Neutrophil (primary cell): Measurements from ENCODE around the gene TMEM169.
"Not testable (repeated sequence)": the region's sequence is repeated elsewhere in the genome, so short reads cannot be mapped to it uniquely, and the experiment has no call there.

ENCODE experiments used
- H3K27ac ChIP-seq: fragments of 200-600 bp; sonication (generic); 2 replicates; pipeline ENCODE4 v1.5.1; 2016; ENCODE audit warnings: mild to moderate bottlenecking, moderate library complexity
- H3K27me3 ChIP-seq: fragments of 200-600 bp; sonication (generic); 2 replicates; pipeline ENCODE4 v1.6.0; 2016; ENCODE audit warnings: mild to moderate bottlenecking
- H3K36me3 ChIP-seq: fragments of 200-600 bp; sonication (generic); 2 replicates; pipeline ENCODE4 v1.5.1; 2017
- H3K4me1 ChIP-seq, 2 experiments: fragments of 200-600 bp in 1 of 2; sonication (generic) in 1 of 2; 1 replicate in 1 of 2; 2 replicates in 1 of 2; pipeline versions ENCODE4 v1.5.1 to v1.6.1; 2013 to 2016; ENCODE audit warnings: low read depth in 1 of 2, low read length in 1 of 2, mild to moderate bottlenecking in 1 of 2, moderate library complexity in 1 of 2; ENCODE audit not compliant: control insufficient read depth in 1 of 2, insufficient read depth in 1 of 2
- H3K4me3 ChIP-seq, 2 experiments: fragments of 200-600 bp in 1 of 2; sonication (generic) in 1 of 2; 1 replicate in 1 of 2; 2 replicates in 1 of 2; pipeline ENCODE4 v1.5.1; 2013 to 2016; ENCODE audit warnings: low read depth in 1 of 2, low read length in 1 of 2, mild to moderate bottlenecking in 1 of 2, moderate library complexity in 1 of 2
- H3K9me3 ChIP-seq: fragments of 200-600 bp; sonication (generic); 2 replicates; pipeline ENCODE4 v1.5.1; 2016
- CTCF ChIP-seq: fragments of 200-600 bp; sonication (generic); IDR thresholded peaks from 2 replicates; pipeline ENCODE4 v1.5.1; 2016; ENCODE audit warnings: antibody characterized with exemption

Gene TMEM169

GRCh38 chr2:216075510-216076485, 5.9 kb upstream of the TMEM169 start:
- Histone ChIP-seq H3K27ac (no peak overlapping the region), H3K27me3 (no peaks in the 10 kb centered on the region), H3K4me3 (no peak overlapping the region), H3K36me3 (peaks cover 9% of the 10 kb centered on the region), H3K4me1 (peaks cover 35 to 47% of the 10 kb centered on the region in 2 experiments), H3K9me3 (no peaks in the 10 kb centered on the region)
- TF ChIP-seq CTCF: no peak

- H3K4me3 ChIP-seq: peak overlapping the region in 1 of 2 experiments; percentile 1
- H3K4me1 ChIP-seq: peaks cover 55 to 68% of the 10 kb centered on the region in 2 experiments
- no peaks in the 10 kb centered on the region for H3K27me3 ChIP-seq
- H3K27ac ChIP-seq: peak overlapping the region; percentile 55
- H3K9me3 ChIP-seq: no peaks in the 10 kb centered on the region
- TF ChIP-seq CTCF: no peak
- H3K36me3 ChIP-seq: peaks cover 1% of the 10 kb centered on the region
Measured at GRCh38 chr2:216078776-216079175, 2.9 kb upstream of the TMEM169 start.

GRCh38 chr2:216080048-216080447, 1.7 kb upstream of the TMEM169 start:
- not testable (repeated sequence) for H3K27ac ChIP-seq
- Histone ChIP-seq H3K4me1 (peaks cover 48 to 59% of the 10 kb centered on the region in 2 experiments), H3K4me3 (peak overlapping the region in 1 of 2 experiments; percentile 83)

GRCh38 chr2:216081012-216081411, 707 bp upstream of the TMEM169 start:
- no peak for TF ChIP-seq CTCF
- no peaks in the 10 kb centered on the region for H3K36me3 ChIP-seq
- no peaks in the 10 kb centered on the region for H3K9me3 ChIP-seq
- H3K4me3 ChIP-seq: peak overlapping the region; percentile 83 to 91
- H3K4me1 ChIP-seq: peaks cover 48 to 58% of the 10 kb centered on the region in 2 experiments
- H3K27me3 ChIP-seq: no peaks in the 10 kb centered on the region
- H3K27ac ChIP-seq: peak overlapping the region; percentile 81

More at GRCh38 chr2:216080048-216080447, 1.7 kb upstream of the TMEM169 start:
- not testable (repeated sequence) for H3K36me3 ChIP-seq, H3K9me3 ChIP-seq, H3K27me3 ChIP-seq

- Histone ChIP-seq H3K27me3 (no peaks in the 10 kb centered on the region), H3K4me1 (peaks cover 48 to 56% of the 10 kb centered on the region in 2 experiments), H3K4me3 (peak overlapping the region; percentile 83 to 91), H3K27ac (peak overlapping the region; percentile 81), H3K36me3 (no peaks in the 10 kb centered on the region), H3K9me3 (no peaks in the 10 kb centered on the region)
- TF ChIP-seq CTCF: no peak
Measured at GRCh38 chr2:216082117-216082711, 495 bp downstream of the TMEM169 start.

GRCh38 chr2:216082805-216083204, 1.1 kb downstream of the TMEM169 start:
- H3K4me3 ChIP-seq: peak overlapping the region; percentile 83 to 91
- TF ChIP-seq CTCF: no peak
- H3K4me1 ChIP-seq: peaks cover 48 to 55% of the 10 kb centered on the region in 2 experiments
- H3K27ac ChIP-seq: peak overlapping the region; percentile 81
- H3K27me3 ChIP-seq: no peaks in the 10 kb centered on the region
- H3K9me3 ChIP-seq: no peaks in the 10 kb centered on the region
- no peaks in the 10 kb centered on the region for H3K36me3 ChIP-seq
